OCI-LY3 (cell line): ENCODE measurements around the gene PRPF31.

ENCODE experiments used
- CTCF ChIP-seq: fragments of 200-600, 300-600 bp; sonication (generic); IDR thresholded peaks from 2 replicates; pipeline ENCODE4 v1.5.1; 2014; ENCODE audit warnings: antibody characterized with exemption, low read length, low read depth
- EZH2phosphoT487 ChIP-seq: fragments of 200-600 bp; shearing (Covaris generic); IDR thresholded peaks from 2 replicates; pipeline ENCODE4 v1.6.1; 2018; ENCODE audit warnings: antibody characterized with exemption, mixed run types, low read depth

GRCh38 chr19:54148158-54148557 lies 32.6 kb downstream of the PRPF31 start:
- TF ChIP-seq CTCF (no peak), EZH2phosphoT487 (no peak)
